CD4-positive, alpha-beta T cell (primary cell): Measurements from ENCODE around the gene ITGAX. TPM values are rescaled to one million over a fixed set of nuclear protein-coding genes. Genes with fewer than 3 reads are reported as not detected.

Experiments used
- ATAC-seq: fragments of 200-7000 bp; cut with Tn5 transposase; one replicate; pipeline ENCODE4 v1.10.0; 2022; ENCODE audit warnings: mild to moderate bottlenecking; ENCODE audit not compliant: poor library complexity
- CTCF ChIA-PET: fragments of 350-600 bp; sonication (Branson Sonifier 250); formaldehyde crosslinking; loops from one replicate; lab custom pipeline; 2021; ENCODE audit warnings: antibody characterized with exemption, inconsistent platforms; lab: Charles Lee
- POLR2A ChIA-PET: fragments of 350-600 bp; sonication (Branson Sonifier 250); formaldehyde crosslinking; loops from one replicate; lab custom pipeline; 2021; ENCODE audit warnings: antibody characterized with exemption, inconsistent platforms; lab: Charles Lee
- DNase-seq, 14 experiments: peaks; one replicate each; pipeline ENCODE4 v3.0.0-alpha.2; 2013 to 2020; ENCODE audit warnings: mixed read lengths in 2 of 14
- H3K27ac ChIP-seq, 2 donors: one replicate each; pipeline versions ENCODE4 v1.5.1 to v1.7.0; 2013; ENCODE audit warnings: low read length in 2 of 2, low read depth in 1 of 2, mild to moderate bottlenecking in 1 of 2
- H3K27me3 ChIP-seq, 2 experiments: 1 replicate in 1 of 2; 2 replicates in 1 of 2; pipeline versions ENCODE4 v1.6.1 to v1.7.0; 2013; ENCODE audit warnings: low read length in 2 of 2, control low read depth in 1 of 2, mild to moderate bottlenecking in 1 of 2, moderate library complexity in 1 of 2; ENCODE audit not compliant: insufficient read depth in 2 of 2, control insufficient read depth in 1 of 2
- H3K36me3 ChIP-seq: one replicate; pipeline ENCODE4 v1.6.1; 2013; ENCODE audit warnings: low read length, control low read depth; ENCODE audit not compliant: insufficient read depth
- H3K4me1 ChIP-seq: one replicate; pipeline ENCODE4 v1.6.1; 2013; ENCODE audit warnings: low read length, control low read depth; ENCODE audit not compliant: insufficient read depth
- H3K4me3 ChIP-seq: one replicate; pipeline ENCODE4 v1.5.1; 2013; ENCODE audit warnings: mild to moderate bottlenecking, low read length, moderate library complexity
- H3K9me3 ChIP-seq, 2 experiments: 1 replicate in 1 of 2; 2 replicates in 1 of 2; pipeline versions ENCODE4 v1.6.1 to v1.7.0; 2013; ENCODE audit warnings: low read length in 2 of 2, mild to moderate bottlenecking in 2 of 2, control low read depth in 1 of 2, moderate library complexity in 1 of 2; ENCODE audit not compliant: control insufficient read depth in 1 of 2, insufficient read depth in 1 of 2
- H3K27ac Mint-ChIP-seq: one replicate; pipeline ENCODE4 v1.8.0; 2020; ENCODE audit warnings: mixed read lengths
- H3K27me3 Mint-ChIP-seq: one replicate; pipeline ENCODE4 v1.8.0; 2021; ENCODE audit warnings: mixed read lengths
- H3K36me3 Mint-ChIP-seq: one replicate; pipeline ENCODE4 v1.8.0; 2021; ENCODE audit warnings: low read depth, mixed read lengths
- H3K4me1 Mint-ChIP-seq: one replicate; pipeline ENCODE4 v1.8.0; 2021; ENCODE audit warnings: low read depth, mixed read lengths
- H3K4me3 Mint-ChIP-seq: one replicate; pipeline ENCODE4 v1.8.0; 2020; ENCODE audit warnings: mild to moderate bottlenecking, mixed read lengths
- H3K9me3 Mint-ChIP-seq: one replicate; pipeline ENCODE4 v1.8.0; 2020; ENCODE audit warnings: mixed read lengths
- CTCF ChIP-seq: fragments of 200-600 bp; IDR thresholded peaks from one replicate; pipeline ENCODE4 v1.8.0; 2022; ENCODE audit warnings: antibody characterized with exemption, mild to moderate bottlenecking
- intact Hi-C, 2 experiments: fragments of 100-400 bp; cut with DNase I in 1 of 2; cut with micrococcal nuclease in 1 of 2; formaldehyde crosslinking; loops; one replicate each; pipeline versions ENCODE4 v1.15.1 to v1.9.0; 2023 to 2025; cut with DNase I, micrococcal nuclease
- total RNA-seq, 174 experiments: library from RNA in 2 of 174; stranded (reverse) in 2 of 174; gene quantifications; one replicate each; pipeline ENCODE4 v1.2.3 and lab custom pipeline; 2021 to 2026

ITGAX gene
- total RNA-seq, 2 experiments from 2014 or later, result 5.5 to 6.0 TPM

- TF ChIP-seq CTCF, result no peak
- Mint-ChIP-seq H3K27me3 (peaks cover 14% of the 10 kb centered on the region), H3K9me3 (no peaks in the 10 kb centered on the region), H3K4me1 (no peaks in the 10 kb centered on the region), H3K4me3 (no peak overlapping the region), H3K36me3 (no peaks in the 10 kb centered on the region), H3K27ac (no peak overlapping the region)
- DNase-seq (no peak), ATAC-seq (no peak)
- peaks cover 0 to 8% of the 10 kb centered on the region in 2 experiments for H3K9me3 ChIP-seq
- peaks cover 19% of the 10 kb centered on the region for H3K4me1 ChIP-seq
- H3K36me3 ChIP-seq, result no peaks in the 10 kb centered on the region
- ChIA-PET POLR2A (no interaction called here), CTCF (no interaction called here)
- H3K4me3 ChIP-seq, result no peak overlapping the region
- intact Hi-C loops, result no loop called here
- H3K27ac ChIP-seq, result no peak overlapping the region
- H3K27me3 ChIP-seq, result no peaks in the 10 kb centered on the region
Observed at GRCh38 chr16:31423801-31424200, 68.8 kb downstream of the ITGAX start.

- peak; percentile 75 for ATAC-seq
- no peaks in the 10 kb centered on the region for H3K4me1 Mint-ChIP-seq
- H3K27ac ChIP-seq, result no peak overlapping the region
- TF ChIP-seq CTCF, result no peak
- peak overlapping the region; percentile 20 for H3K4me3 ChIP-seq
- peaks cover 12% of the 10 kb centered on the region for H3K4me1 ChIP-seq
- DNase-seq, result peak; percentile 26 to 91 (median 60)
- no peaks in the 10 kb centered on the region for H3K36me3 ChIP-seq
- peaks cover 0 to 8% of the 10 kb centered on the region in 2 experiments for H3K9me3 ChIP-seq
- H3K9me3 Mint-ChIP-seq, result no peaks in the 10 kb centered on the region
- POLR2A ChIA-PET, result no interaction called here
- intact Hi-C loops, result no loop called here
- H3K27me3 ChIP-seq, result no peaks in the 10 kb centered on the region
- H3K36me3 Mint-ChIP-seq, result no peaks in the 10 kb centered on the region
- no peak overlapping the region for H3K4me3 Mint-ChIP-seq
- H3K27ac Mint-ChIP-seq, result no peak overlapping the region
- CTCF ChIA-PET, result no interaction called here
- H3K27me3 Mint-ChIP-seq, result peaks cover 4% of the 10 kb centered on the region
Observed at GRCh38 chr16:31427441-31428278, 72.7 kb downstream of the ITGAX start.

- no peak within 1 kb of the TSS for H3K27ac ChIP-seq
- H3K4me3 Mint-ChIP-seq, result peak within 1 kb of the TSS; percentile 68
- CTCF ChIA-PET, result no interaction called here
- H3K36me3 ChIP-seq, result no peaks in the 10 kb centered on the region
- DNase-seq (no peak), ATAC-seq (no peak)
- H3K9me3 Mint-ChIP-seq, result no peaks in the 10 kb centered on the region
- H3K4me1 Mint-ChIP-seq, result no peaks in the 10 kb centered on the region
- POLR2A ChIA-PET, result no interaction called here
- intact Hi-C loops, result no loop called here
- H3K4me3 ChIP-seq, result peak within 1 kb of the TSS; percentile 20
- no peak for TF ChIP-seq CTCF
- no peak within 1 kb of the TSS for H3K27ac Mint-ChIP-seq
- no peaks in the 10 kb centered on the region for H3K36me3 Mint-ChIP-seq
- peaks cover 3% of the 10 kb centered on the region for H3K27me3 Mint-ChIP-seq
- peaks cover 0 to 8% of the 10 kb centered on the region in 2 experiments for H3K9me3 ChIP-seq
- H3K27me3 ChIP-seq, result no peaks in the 10 kb centered on the region
- peaks cover 12% of the 10 kb centered on the region for H3K4me1 ChIP-seq
Observed at GRCh38 chr16:31428279-31428597, 73.3 kb downstream of the ITGAX start, which contains the start of gene COX6A2. TSS of gene COX6A2 (minus strand) at chr16:31428360. CDS start at chr16:31428325, 35 bp downstream.
